Measurements from ENCODE around the gene ANTKMT. TPM values are rescaled to one million over a fixed set of nuclear protein-coding genes. Genes with fewer than 3 reads are reported as not detected.
A peak's percentile ranks its signal among the peaks of the same experiment; 100 is the strongest.
"Not testable (repeated sequence)": the region's sequence is repeated elsewhere in the genome, so short reads cannot be mapped to it uniquely, and the experiment has no call there.

The ANTKMT gene
- total RNA-seq, 1 donor from 2014 or later = 6.3 TPM

- no peak for DNase-seq
Observed at GRCh38 chr16:700684-701584, 20.0 kb upstream of the ANTKMT start.

DNA sequence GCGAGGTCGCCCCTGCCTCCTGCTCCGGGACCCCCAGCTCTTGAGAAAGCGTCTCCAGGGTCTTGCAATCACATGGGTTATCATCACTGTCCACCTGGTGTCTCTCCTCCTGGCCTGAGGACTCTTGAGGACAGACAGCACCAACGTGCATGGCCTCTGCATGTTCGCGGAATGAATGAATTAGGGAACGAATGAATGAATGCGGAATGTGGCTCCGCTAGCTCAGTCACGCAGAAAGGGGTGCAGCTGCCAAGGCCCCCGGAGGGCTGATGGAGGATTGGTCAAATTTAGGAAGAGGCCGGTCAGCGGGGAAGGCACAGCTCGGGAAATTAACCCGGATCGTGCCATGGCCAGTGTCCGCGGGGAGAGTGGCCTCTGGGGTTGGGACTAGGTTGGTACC is 18.6 kb upstream of the ANTKMT start:
- no peak for DNase-seq

DNA sequence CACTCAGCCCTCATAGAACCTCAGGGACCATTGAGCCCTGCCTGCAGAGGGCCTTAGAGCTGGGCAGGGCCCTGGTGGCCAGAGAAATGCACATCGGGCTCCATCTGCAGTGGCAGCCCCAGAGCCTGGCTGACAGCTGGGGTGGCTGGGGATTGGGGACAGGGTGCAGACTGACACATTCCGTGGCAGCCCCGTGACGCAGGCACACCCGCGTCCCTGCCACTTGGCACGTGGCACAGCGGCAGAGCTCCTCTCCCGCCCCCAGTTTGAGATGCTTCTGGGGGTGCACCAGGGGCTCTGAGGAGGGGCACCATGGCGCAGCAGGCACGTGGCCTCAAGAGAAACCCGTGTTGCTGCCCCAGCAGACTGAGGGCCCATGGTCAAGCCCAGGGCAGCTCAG is 17.5 kb upstream of the ANTKMT start:
- DNase-seq = no peak

- DNase-seq = no peak
Observed at GRCh38 chr16:704047-704446, 16.9 kb upstream of the ANTKMT start.

DNA sequence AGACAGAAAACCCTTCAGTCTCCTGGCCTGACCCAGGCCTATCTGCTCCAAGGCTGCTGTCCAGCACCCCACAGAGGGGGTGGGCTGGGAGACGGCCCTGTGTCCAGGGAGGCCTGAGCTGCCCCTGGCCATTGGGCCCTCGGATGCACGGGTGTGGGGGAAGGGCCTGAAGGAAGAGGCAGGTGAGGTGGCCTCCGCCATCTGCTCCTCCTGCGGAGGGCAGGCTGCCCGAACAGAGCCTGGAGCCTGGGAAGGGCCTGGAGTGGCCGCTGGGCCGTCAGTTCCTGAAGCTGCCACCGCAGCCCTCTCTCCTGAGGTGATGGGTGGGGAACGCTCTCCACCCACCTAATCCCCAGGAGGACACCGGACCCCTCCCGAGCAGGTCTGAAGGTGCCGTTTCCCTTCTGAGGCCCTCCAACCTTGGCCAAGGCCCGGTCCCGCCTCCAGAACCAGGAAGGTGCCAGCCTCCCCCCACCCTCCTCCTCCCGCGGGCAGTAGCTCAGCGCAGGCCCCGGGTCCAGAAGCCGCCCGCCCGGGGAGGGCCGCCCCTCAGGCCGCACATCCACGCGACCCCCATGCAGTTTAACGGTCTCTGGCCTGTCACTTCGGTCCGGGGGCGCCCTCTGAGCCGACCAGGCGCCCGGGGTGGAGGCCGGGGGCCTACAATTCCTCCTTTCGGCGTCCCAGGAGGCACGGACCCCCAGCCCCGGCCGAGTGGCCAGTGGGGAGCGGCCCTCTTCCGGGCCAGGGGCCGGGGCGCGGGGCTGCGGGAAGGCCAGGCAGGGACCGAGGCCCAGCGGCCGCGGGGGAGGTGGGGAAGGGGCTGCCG is 16.2 kb upstream of the ANTKMT start:
- DNase-seq = no peak

DNA sequence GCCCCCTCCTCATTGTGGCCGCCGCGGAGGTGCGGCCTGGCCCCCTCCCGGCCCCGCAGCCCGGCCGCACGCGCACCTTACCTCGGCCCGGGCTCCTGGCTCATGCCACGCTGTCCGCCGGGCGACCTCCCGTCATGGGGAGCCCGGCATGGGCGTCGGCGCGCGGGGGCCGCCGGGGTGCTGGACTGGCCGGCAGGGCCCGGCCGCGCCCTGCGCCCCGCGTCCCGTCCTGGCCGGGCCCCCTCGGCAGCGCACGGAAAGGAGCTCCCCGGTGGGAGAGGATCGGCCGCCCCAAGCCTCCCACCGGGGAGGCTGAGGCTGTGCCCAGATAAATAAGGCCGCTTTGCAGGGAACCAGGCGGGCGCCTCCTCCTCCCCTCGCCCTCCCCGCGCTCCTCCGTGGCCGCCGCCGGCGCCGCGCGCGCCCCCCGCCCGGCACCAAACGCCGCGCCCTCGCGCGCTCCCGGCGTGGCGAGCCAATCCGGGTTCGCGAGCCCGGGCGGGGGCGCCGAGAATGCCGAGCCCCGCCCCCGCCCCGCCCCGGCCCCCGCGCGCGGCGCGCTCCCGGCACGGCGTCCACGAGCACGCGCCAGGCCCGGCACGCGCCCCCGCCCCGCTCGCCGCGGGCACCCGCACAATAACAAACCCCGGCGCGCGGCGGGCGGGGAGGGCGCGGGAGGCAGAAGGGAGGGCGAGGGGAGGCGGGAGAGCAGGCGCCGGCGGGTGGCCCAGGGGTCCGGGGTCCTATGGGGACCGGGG is 15.3 kb upstream of the ANTKMT start, which contains the start of gene FBXL16:
FBXL16 (minus strand) TSS at position 371 of the 758 bp plus-strand sequence. CDS start 8,396 bp downstream, outside the sequence.
- DNase-seq = no peak

DNA sequence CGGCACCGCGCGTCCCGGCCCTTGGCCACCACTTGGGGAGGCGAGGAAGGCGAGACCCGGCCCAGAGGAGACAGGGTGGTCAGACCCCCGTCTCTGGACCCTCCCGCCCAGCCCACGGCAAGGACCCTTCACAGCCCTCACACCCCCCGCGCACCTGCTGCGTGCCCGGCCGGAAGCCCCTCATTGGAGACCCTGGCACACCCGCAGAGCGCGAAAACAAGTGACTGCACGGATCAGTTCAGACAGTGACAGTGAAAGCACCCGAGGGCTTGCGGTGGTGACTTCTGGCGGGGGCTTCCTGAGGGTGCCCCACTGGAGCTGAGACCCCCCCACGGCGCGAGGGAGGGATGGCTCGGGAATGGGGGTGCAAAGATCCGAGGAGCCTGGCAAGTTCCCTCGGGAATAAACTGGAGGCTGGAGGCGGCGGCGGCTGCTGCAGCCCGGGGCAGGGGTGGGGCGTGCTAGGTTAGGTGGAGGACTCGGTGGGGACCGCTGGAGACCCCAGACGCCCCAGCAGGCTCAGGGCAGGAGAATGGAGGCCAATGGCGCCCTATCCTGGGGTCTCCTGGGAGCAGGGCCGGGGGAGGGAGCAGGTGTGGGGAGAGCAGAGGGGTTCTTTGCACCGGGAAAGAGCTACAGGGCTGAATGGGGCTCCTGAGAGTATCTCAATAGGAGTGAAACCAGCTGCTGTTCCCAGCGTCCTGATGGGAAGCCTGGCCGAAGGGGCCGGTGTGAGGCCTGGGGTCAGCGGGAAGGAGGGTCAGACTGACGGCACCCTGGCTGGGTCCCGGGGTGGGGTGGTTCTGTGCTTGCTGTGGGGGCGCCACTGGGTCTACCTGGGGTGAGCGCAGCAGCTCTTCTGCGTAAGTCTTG is 14.5 kb upstream of the ANTKMT start:
- DNase-seq = no peak

DNA sequence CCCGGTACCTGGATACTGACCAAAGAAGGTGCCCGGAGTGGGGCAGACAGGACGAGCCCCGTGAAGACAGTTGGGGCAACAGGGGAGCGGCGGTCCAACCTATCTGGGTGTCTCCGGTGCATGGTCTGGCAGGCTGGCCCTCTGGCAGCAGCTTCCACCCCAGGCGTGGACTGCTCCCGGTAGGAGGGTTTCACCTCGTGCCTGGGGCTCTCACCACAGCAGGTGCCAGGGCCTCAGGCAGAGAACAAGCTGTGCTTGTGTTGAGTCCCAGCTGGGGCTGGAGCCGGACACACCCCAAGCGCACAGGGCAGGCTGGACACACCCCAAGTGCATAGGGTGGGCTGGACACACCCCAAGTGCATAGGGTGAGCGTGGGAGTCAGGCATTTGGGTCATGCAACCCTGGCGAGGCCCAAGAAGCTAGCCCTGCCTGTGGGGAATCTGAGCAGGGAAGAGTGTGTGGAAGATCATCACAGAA is 13.8 kb upstream of the ANTKMT start:
- no peak for DNase-seq

- DNase-seq = no peak
Observed at GRCh38 chr16:708019-708418, 12.9 kb upstream of the ANTKMT start.

DNA sequence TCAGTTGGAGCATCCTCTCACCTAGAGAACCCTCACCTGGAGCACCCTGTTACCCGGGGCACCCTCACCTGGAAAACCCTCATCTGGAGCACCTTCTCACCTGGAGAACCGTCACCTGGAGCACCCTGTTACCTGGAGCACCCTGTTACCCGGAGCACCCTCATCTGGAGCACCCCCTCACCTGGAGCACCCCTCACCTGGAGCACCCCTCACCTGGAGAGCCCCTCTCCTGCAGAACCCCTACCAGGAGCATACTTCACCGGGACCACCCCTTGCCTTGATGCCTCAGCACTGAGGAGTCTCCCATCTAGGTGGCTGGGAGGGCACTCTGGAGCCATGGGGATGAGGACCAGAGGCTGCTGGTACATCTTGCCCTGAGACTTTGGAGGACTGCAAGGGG is 12.0 kb upstream of the ANTKMT start:
- DNase-seq = no peak

DNA sequence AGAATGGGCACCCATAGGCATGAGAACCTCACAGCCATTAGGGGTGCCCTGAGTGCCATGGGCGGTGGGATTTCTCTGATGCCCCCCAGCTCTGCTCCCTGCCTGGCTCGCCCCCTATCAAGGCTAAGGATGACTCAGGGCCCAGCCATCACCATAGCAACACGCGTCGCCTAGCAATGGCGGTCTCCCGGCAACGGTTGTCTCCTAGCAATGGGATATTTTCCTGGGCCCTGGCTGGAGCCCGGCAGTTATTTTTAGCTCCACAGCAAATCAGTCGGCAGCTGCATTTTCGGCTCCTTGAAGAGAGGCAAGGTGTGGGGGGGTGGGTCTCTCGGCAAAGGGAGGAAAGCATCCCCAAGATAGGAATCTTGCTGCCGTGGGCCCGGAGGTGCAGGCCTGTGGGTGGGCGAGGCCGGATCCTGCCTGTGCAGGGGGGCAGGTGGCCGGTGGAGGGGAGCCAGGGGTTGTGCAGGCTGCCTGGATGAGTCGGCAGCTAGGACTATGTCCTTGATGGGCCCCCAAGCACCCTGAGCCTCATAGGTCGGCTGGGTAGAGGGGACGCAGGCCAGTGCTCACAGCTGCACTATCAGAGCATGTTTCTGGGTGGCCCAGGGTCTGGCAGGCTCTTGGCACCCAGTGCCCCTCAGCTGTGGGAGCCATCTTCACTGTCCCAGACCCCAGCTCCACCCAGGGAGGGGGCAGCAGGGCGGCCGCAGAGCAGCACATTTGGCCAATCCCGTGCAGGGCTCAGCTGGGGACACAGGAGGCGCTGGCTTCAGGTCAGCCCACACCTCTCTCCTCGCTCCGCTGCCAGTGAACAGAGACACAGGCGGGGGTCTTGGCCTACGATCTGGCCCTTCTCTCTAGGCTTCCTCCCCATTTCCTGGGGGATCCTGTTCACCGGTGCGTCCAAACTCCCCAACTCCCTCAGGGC is 11.1 kb upstream of the ANTKMT start:
- DNase-seq = peak; percentile 15

- no peak for DNase-seq
Observed at GRCh38 chr16:710500-711075, 10.4 kb upstream of the ANTKMT start.

GRCh38 chr16:711084-711483 is 9.9 kb upstream of the ANTKMT start:
- no peak for DNase-seq

GRCh38 chr16:711548-712320 is 9.2 kb upstream of the ANTKMT start:
- DNase-seq = peak; percentile 14

GRCh38 chr16:712740-713250 is 8.2 kb upstream of the ANTKMT start:
- not testable (repeated sequence) for DNase-seq

DNA sequence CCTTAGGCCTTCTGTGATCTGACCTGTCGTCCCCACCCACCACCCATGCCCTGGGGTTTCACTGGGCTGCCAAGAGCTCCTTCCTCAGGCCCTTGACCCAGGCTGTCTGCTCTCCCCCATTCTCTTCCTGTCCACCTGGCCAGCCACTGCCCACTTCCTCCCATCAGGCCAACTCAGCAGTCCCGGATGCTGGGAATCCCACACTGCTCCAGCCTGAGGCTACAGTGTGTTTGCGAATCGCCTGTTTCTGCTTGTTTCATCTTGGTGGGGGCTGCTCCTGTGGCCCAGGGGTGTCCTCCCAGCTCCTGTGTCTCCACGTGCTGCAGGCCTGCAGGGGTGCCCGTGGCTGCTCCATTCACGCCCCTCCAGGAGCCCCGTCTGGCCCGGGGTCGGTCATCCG is 6.9 kb upstream of the ANTKMT start:
- DNase-seq = no peak

- peak; percentile 58 for DNase-seq
Observed at GRCh38 chr16:714558-715476, 6.1 kb upstream of the ANTKMT start, which contains the start of gene METRN. TSS of gene METRN (plus strand) at chr16:715118. CDS start at chr16:715290, 172 bp downstream.
